HepG2 (cell line): ENCODE measurements around the gene SUN1. TPM values are rescaled to one million over a fixed set of nuclear protein-coding genes. Genes with fewer than 3 reads are reported as not detected.

Source experiments
- ATF1 ChIP-seq: IDR thresholded peaks from 2 replicates; pipeline ENCODE4 v1.6.1; 2016; ENCODE audit warnings: mild to moderate bottlenecking, control low read depth
- ATF7 ChIP-seq, 2 experiments: fragments of 450-650 bp in 1 of 2; sonication (generic) in 1 of 2; formaldehyde crosslinking in 1 of 2; IDR thresholded peaks; 2 replicates each; pipeline versions ENCODE4 v1.4.0 to v1.6.1; 2016 to 2020; ENCODE audit warnings: antibody characterized with exemption in 1 of 2, mild to moderate bottlenecking in 1 of 2, missing genetic modification reagents in 1 of 2
- DMAP1 ChIP-seq: IDR thresholded peaks from 2 replicates; pipeline ENCODE4 v1.6.1; 2016
- EP300 ChIP-seq, 3 experiments: sonication (generic) in 1 of 3; formaldehyde crosslinking in 1 of 3; IDR thresholded peaks; 2 replicates each; pipeline versions ENCODE4 v1.5.1 to v1.6.1; 2011 to 2020; ENCODE audit warnings: low read depth in 2 of 3, low read length in 2 of 3, borderline replicate concordance in 1 of 3, improper control_type of control experiment in 1 of 3, mild to moderate bottlenecking in 1 of 3, missing genetic modification reagents in 1 of 3, moderate library complexity in 1 of 3
- FOXO1 ChIP-seq: sonication (generic); formaldehyde crosslinking; IDR thresholded peaks from 2 replicates; pipeline ENCODE4 v1.4.0; 2020; ENCODE audit warnings: missing genetic modification reagents
- MAX ChIP-seq: IDR thresholded peaks from 2 replicates; pipeline ENCODE4 v1.6.1; 2012; ENCODE audit warnings: inconsistent platforms
- MED1 ChIP-seq: sonication (generic); formaldehyde crosslinking; IDR thresholded peaks from 2 replicates; pipeline ENCODE4 v1.4.0; 2020; ENCODE audit warnings: missing genetic modification reagents
- NKX3-1 ChIP-seq: sonication (generic); formaldehyde crosslinking; IDR thresholded peaks from 2 replicates; pipeline ENCODE4 v1.5.0; 2020; ENCODE audit warnings: missing genetic modification reagents
- REPIN1 ChIP-seq: sonication (generic); formaldehyde crosslinking; IDR thresholded peaks from 2 replicates; pipeline ENCODE4 v1.8.0; 2022; ENCODE audit warnings: missing genetic modification reagents, low read depth, mild to moderate bottlenecking, borderline replicate concordance
- SETDB1 ChIP-seq: sonication (generic); formaldehyde crosslinking; IDR thresholded peaks from 2 replicates; pipeline ENCODE4 v1.5.1; 2020; ENCODE audit warnings: missing genetic modification reagents, mild to moderate bottlenecking, borderline replicate concordance
- TOPORS ChIP-seq: sonication (generic); formaldehyde crosslinking; IDR thresholded peaks from 2 replicates; pipeline ENCODE4 v1.8.0; 2023; ENCODE audit warnings: mild to moderate bottlenecking, missing genetic modification reagents
- ZC3H13 ChIP-seq: sonication (generic); formaldehyde crosslinking; IDR thresholded peaks from 2 replicates; pipeline ENCODE4 v1.8.1; 2023; ENCODE audit warnings: mild to moderate bottlenecking, missing genetic modification reagents, moderate library complexity
- ZNF230 ChIP-seq: sonication (generic); formaldehyde crosslinking; IDR thresholded peaks from 2 replicates; pipeline ENCODE4 v1.4.0; 2020; ENCODE audit warnings: mild to moderate bottlenecking, missing genetic modification reagents
- ZNF3 ChIP-seq: IDR thresholded peaks from 2 replicates; pipeline ENCODE4 v1.7.0; 2017; ENCODE audit warnings: inconsistent platforms
- ZNF329 ChIP-seq: sonication (generic); formaldehyde crosslinking; IDR thresholded peaks from 2 replicates; pipeline ENCODE4 v1.9.0; 2021; ENCODE audit warnings: low read depth, mild to moderate bottlenecking, missing genetic modification reagents
- ZNF44 ChIP-seq: sonication (generic); formaldehyde crosslinking; IDR thresholded peaks from 2 replicates; pipeline ENCODE4 v1.5.1; 2020; ENCODE audit warnings: mild to moderate bottlenecking, missing genetic modification reagents
- ZNF441 ChIP-seq: sonication (generic); formaldehyde crosslinking; IDR thresholded peaks from 2 replicates; pipeline ENCODE4 v1.7.0; 2021; ENCODE audit warnings: missing genetic modification reagents, borderline replicate concordance
- ZNF652 ChIP-seq: IDR thresholded peaks from 2 replicates; pipeline ENCODE4 v1.6.1; 2016; ENCODE audit warnings: low read depth, borderline replicate concordance
- ZNF709 ChIP-seq: sonication (generic); formaldehyde crosslinking; IDR thresholded peaks from 2 replicates; pipeline ENCODE4 v1.5.0; 2020; ENCODE audit warnings: mild to moderate bottlenecking, missing genetic modification reagents
- ZNF737 ChIP-seq: sonication (generic); formaldehyde crosslinking; IDR thresholded peaks from 2 replicates; pipeline ENCODE4 v1.5.0; 2020; ENCODE audit warnings: missing genetic modification reagents, mild to moderate bottlenecking, borderline replicate concordance
- ZNF780A ChIP-seq: sonication (generic); formaldehyde crosslinking; IDR thresholded peaks from 2 replicates; pipeline ENCODE4 v1.8.0; 2022; ENCODE audit warnings: mild to moderate bottlenecking, missing genetic modification reagents, moderate library complexity
- ZNF781 ChIP-seq: sonication (generic); formaldehyde crosslinking; IDR thresholded peaks from 2 replicates; pipeline ENCODE4 v1.5.1; 2020; ENCODE audit warnings: borderline replicate concordance, mild to moderate bottlenecking, missing genetic modification reagents; ENCODE audit errors: not compliant biosample characterization
- ZNF790 ChIP-seq: sonication (generic); formaldehyde crosslinking; IDR thresholded peaks from 2 replicates; pipeline ENCODE4 v1.8.0; 2022; ENCODE audit warnings: missing genetic modification reagents, mild to moderate bottlenecking, borderline replicate concordance
- polyA plus RNA-seq, 8 experiments: library from polyadenylated mRNA; depleted of rRNA in 3 of 8; stranded (reverse) in 7 of 8; unstranded in 1 of 8; fragments of >200 nt; fragmentation: Illumina TruSeq in 4 of 8; extraction: Trizol in 4 of 8; gene quantifications; 2 replicates each; pipeline versions ENCODE4 v1.2.1 to v1.2.3, GENCODE V29; 2011 to 2016; ENCODE audit warnings: low read depth in 4 of 8, missing spikeins in 1 of 8, mixed read lengths in 1 of 8; ENCODE audit not compliant: insufficient read depth in 1 of 8
- total RNA-seq, 5 experiments: library from RNA; depleted of rRNA; stranded (reverse); fragments of >200 nt; fragmentation: Illumina TruSeq; extraction: Trizol; gene quantifications; 2 replicates each; pipeline ENCODE4 v1.2.3, GENCODE V29; 2016; ENCODE audit warnings: low read depth in 1 of 5
- TF ChIP-seq, protein P1 (sequence below): sonication (generic); formaldehyde crosslinking; conservative IDR thresholded peaks from 2 replicates; pipeline ENCODE4 v1.4.0; 2020; ENCODE audit warnings: missing genetic modification reagents
- TF ChIP-seq, protein P2 (sequence below): sonication (generic); formaldehyde crosslinking; IDR thresholded peaks from 2 replicates; pipeline ENCODE4 v1.9.0; 2022; ENCODE audit warnings: low read depth, missing genetic modification reagents

Gene SUN1
- total and polyA plus RNA-seq, 2 of the 13 experiments (the other 11 are each of a cell fraction or from before 2014, with no cell fraction given), result 47.0 to 126 TPM

DNA sequence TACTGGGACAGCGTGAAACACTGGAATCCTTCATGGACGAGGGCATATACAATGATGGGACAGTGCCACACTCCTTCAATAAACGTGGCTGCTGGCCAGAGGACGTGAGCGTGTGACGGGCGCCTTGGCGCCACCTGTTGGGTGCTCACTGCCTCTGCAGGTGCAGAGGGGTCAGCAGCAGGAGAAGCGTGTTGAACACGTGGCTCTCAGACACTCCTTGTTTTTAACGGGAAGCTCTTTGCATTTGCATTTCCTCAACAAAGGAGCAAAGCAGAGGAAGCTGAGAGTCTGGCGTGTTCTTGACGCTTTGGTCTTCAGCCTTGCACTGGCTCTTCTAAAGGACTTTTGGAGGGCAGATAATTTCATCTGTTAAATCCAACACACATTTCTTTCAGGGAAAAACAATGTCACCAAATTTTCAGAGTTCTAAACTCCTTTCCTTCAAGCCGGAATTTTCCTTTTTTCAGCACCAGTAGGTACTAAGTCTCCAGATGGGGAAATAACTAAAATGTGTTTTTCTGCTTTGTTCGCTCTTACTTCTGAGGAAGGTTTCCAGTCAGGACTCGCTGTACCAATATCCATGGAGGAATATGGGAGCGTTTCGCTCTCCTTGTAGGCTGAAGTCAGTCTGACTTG, 41.2 kb downstream of the SUN1 start (continued):
- TF ChIP-seq SETDB1 (peak; percentile 90; the same call in 1 of the 2 replicates), ATF1 (CRISPR knock-in tag) (no peak), ZNF790 (peak; percentile 76; the same call in 1 of the 2 replicates), ZNF652 (0 out of 2 replicates have a peak, but pooled peaks have one; percentile 42), ZNF44 (CRISPR knock-in tag) (peak; percentile 89; the same call in 1 of the 2 replicates), REPIN1 (peak; percentile 89; the same call in 1 of the 2 replicates), EP300 (IDR thresholded peaks at IDR 0.05; ENCODE audit: low read depth in 2 of 2, low read length in 2 of 2) (peak in 1 of 2 experiments; percentile 44; a peak in 1 of 4 replicates), EP300 (CRISPR knock-in tag; IDR thresholded peaks at IDR 0.05; ENCODE audit: borderline replicate concordance) (no peak; the same call in 1 of the 2 replicates), DMAP1 (CRISPR knock-in tag) (peak; percentile 95), ZNF737 (no peak), ZNF781 (CRISPR knock-in tag) (peak; percentile 82), ZNF3 (CRISPR knock-in tag) (peak; percentile 77; the same call in 1 of the 2 replicates), NKX3-1 (CRISPR knock-in tag) (peak; percentile 95; the same call in 1 of the 2 replicates), TOPORS (CRISPR knock-in tag) (0 out of 2 replicates have a peak, but pooled peaks have one; percentile 30), MED1 (CRISPR knock-in tag) (peak; percentile 90), ZNF230 (peak; percentile 78; the same call in 1 of the 2 replicates), FOXO1 (CRISPR knock-in tag) (peak; percentile 80), MAX (peak; percentile 100), ZNF329 (0 out of 2 replicates have a peak, but pooled peaks have one; percentile 62), ZNF709 (CRISPR knock-in tag) (peak; percentile 60; the same call in 1 of the 2 replicates), ZC3H13 (peak; percentile 53; the same call in 1 of the 2 replicates), ZNF780A (CRISPR knock-in tag) (0 out of 2 replicates have a peak, but pooled peaks have one; percentile 42), ZNF441 (CRISPR knock-in tag) (peak; percentile 90), ATF7 (IDR thresholded peaks at IDR 0.05) (no peak), ATF7 (CRISPR knock-in tag; IDR thresholded peaks at IDR 0.05) (no peak)
- TF ChIP-seq, protein P1, sequence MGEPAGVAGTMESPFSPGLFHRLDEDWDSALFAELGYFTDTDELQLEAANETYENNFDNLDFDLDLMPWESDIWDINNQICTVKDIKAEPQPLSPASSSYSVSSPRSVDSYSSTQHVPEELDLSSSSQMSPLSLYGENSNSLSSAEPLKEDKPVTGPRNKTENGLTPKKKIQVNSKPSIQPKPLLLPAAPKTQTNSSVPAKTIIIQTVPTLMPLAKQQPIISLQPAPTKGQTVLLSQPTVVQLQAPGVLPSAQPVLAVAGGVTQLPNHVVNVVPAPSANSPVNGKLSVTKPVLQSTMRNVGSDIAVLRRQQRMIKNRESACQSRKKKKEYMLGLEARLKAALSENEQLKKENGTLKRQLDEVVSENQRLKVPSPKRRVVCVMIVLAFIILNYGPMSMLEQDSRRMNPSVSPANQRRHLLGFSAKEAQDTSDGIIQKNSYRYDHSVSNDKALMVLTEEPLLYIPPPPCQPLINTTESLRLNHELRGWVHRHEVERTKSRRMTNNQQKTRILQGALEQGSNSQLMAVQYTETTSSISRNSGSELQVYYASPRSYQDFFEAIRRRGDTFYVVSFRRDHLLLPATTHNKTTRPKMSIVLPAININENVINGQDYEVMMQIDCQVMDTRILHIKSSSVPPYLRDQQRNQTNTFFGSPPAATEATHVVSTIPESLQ (CRISPR knock-in tag), result peak; percentile 80; the same call in 1 of the 2 replicates
- TF ChIP-seq, protein P2, sequence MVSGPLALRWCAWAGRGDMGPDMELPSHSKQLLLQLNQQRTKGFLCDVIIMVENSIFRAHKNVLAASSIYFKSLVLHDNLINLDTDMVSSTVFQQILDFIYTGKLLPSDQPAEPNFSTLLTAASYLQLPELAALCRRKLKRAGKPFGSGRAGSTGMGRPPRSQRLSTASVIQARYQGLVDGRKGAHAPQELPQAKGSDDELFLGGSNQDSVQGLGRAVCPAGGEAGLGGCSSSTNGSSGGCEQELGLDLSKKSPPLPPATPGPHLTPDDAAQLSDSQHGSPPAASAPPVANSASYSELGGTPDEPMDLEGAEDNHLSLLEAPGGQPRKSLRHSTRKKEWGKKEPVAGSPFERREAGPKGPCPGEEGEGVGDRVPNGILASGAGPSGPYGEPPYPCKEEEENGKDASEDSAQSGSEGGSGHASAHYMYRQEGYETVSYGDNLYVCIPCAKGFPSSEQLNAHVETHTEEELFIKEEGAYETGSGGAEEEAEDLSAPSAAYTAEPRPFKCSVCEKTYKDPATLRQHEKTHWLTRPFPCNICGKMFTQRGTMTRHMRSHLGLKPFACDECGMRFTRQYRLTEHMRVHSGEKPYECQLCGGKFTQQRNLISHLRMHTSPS (CRISPR knock-in tag), result peak; percentile 27; the same call in 1 of the 2 replicates
